Neutrophil (primary cell): ENCODE data around the gene TMEM116.
"Not testable (repeated sequence)": the region's sequence is repeated elsewhere in the genome, so short reads cannot be mapped to it uniquely, and the experiment has no call there.

ENCODE experiments used
- H3K27ac ChIP-seq: fragments of 200-600 bp; sonication (generic); 2 replicates; pipeline ENCODE4 v1.5.1; 2016; ENCODE audit warnings: mild to moderate bottlenecking, moderate library complexity
- H3K27me3 ChIP-seq: fragments of 200-600 bp; sonication (generic); 2 replicates; pipeline ENCODE4 v1.6.0; 2016; ENCODE audit warnings: mild to moderate bottlenecking
- H3K36me3 ChIP-seq: fragments of 200-600 bp; sonication (generic); 2 replicates; pipeline ENCODE4 v1.5.1; 2017
- H3K4me1 ChIP-seq, 2 experiments: fragments of 200-600 bp in 1 of 2; sonication (generic) in 1 of 2; 1 replicate in 1 of 2; 2 replicates in 1 of 2; pipeline versions ENCODE4 v1.5.1 to v1.6.1; 2013 to 2016; ENCODE audit warnings: low read depth in 1 of 2, low read length in 1 of 2, mild to moderate bottlenecking in 1 of 2, moderate library complexity in 1 of 2; ENCODE audit not compliant: control insufficient read depth in 1 of 2, insufficient read depth in 1 of 2
- H3K4me3 ChIP-seq, 2 experiments: fragments of 200-600 bp in 1 of 2; sonication (generic) in 1 of 2; 1 replicate in 1 of 2; 2 replicates in 1 of 2; pipeline ENCODE4 v1.5.1; 2013 to 2016; ENCODE audit warnings: low read depth in 1 of 2, low read length in 1 of 2, mild to moderate bottlenecking in 1 of 2, moderate library complexity in 1 of 2
- H3K9me3 ChIP-seq: fragments of 200-600 bp; sonication (generic); 2 replicates; pipeline ENCODE4 v1.5.1; 2016
- TF ChIP-seq, protein P1 (sequence below): fragments of 200-600 bp; sonication (generic); IDR thresholded peaks from 2 replicates; pipeline ENCODE4 v1.5.1; 2016; ENCODE audit warnings: antibody characterized with exemption

Gene TMEM116

DNA sequence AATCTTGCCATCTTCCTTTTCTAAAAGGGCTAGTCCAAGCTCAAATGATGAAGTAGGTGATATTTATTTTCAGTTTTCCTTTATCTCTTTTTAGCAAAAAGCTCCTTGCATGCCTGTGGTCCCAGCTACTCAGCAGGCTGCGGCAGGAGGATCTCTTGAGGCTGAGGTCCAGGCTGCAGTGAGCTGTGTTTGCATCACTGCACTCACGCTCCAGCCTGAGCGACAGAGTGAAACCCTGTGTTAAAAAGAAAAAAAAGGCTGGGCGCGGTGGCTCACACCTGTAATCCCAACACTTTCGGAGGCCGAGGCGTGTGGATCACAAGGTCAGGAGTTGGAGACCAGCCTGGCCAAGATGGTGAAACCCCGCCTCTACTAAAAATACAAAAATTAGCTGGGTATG is 5.0 kb downstream of the TMEM116 start:
- TF ChIP-seq, protein P1, sequence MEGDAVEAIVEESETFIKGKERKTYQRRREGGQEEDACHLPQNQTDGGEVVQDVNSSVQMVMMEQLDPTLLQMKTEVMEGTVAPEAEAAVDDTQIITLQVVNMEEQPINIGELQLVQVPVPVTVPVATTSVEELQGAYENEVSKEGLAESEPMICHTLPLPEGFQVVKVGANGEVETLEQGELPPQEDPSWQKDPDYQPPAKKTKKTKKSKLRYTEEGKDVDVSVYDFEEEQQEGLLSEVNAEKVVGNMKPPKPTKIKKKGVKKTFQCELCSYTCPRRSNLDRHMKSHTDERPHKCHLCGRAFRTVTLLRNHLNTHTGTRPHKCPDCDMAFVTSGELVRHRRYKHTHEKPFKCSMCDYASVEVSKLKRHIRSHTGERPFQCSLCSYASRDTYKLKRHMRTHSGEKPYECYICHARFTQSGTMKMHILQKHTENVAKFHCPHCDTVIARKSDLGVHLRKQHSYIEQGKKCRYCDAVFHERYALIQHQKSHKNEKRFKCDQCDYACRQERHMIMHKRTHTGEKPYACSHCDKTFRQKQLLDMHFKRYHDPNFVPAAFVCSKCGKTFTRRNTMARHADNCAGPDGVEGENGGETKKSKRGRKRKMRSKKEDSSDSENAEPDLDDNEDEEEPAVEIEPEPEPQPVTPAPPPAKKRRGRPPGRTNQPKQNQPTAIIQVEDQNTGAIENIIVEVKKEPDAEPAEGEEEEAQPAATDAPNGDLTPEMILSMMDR, result no peak
- Histone ChIP-seq H3K4me1 (peaks cover 15 to 18% of the 10 kb centered on the region in 2 experiments), H3K36me3 (no peaks in the 10 kb centered on the region), H3K27ac (no peak overlapping the region), H3K27me3 (no peaks in the 10 kb centered on the region), H3K4me3 (no peak overlapping the region), H3K9me3 (no peaks in the 10 kb centered on the region)

DNA sequence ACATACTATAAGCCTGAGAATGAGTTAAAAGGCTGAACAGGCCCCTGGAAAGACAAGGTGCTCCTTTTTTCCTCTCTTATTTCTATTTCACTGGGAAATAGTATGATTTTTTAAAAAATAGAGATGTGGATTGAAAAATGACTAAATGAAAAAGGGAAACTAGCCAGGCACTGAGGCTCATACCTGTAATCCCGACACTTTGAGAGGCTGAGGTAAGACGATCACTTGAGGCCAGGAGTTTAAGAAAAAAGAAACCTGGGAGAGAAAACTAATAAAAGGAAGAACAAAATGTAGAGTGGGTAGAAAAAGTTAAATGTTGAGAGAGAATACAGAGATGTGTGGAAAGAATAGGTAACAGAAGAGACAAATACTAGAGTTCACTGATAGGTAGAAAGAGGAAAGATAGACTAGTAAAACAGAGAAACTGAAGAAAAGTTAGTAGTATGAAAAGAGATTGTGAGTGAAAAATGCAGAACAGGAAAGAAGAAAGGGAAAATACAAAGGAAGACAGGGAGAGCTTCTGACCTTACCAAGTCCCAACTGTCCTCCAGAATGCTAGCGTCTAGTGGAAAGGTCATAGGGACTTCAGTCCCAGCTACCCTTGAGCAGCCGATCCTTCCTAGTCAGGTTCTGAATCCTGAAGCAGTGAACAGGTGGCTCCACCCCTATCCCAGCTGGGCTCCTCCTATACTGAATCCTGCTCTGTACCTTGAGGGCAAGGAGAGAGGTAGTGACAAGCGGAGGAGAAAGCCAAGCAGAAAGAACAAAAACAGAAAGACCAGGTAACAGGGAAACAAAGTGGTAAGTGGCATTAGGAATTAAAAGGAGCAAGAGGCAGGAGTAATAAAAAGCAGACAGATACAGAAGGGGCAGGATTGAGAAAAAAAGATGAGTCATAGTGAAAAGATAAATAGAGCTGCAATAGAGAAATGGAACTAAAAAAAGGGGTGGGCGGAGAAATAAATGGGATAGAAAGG is 7.3 kb downstream of the TMEM116 start:
- H3K27me3 ChIP-seq, result no peaks in the 10 kb centered on the region
- H3K4me3 ChIP-seq, result no peak overlapping the region
- peaks cover 10 to 12% of the 10 kb centered on the region in 2 experiments for H3K4me1 ChIP-seq
- H3K27ac ChIP-seq, result no peak overlapping the region
- no peaks in the 10 kb centered on the region for H3K36me3 ChIP-seq
- TF ChIP-seq, protein P1, result no peak
- H3K9me3 ChIP-seq, result no peaks in the 10 kb centered on the region

DNA sequence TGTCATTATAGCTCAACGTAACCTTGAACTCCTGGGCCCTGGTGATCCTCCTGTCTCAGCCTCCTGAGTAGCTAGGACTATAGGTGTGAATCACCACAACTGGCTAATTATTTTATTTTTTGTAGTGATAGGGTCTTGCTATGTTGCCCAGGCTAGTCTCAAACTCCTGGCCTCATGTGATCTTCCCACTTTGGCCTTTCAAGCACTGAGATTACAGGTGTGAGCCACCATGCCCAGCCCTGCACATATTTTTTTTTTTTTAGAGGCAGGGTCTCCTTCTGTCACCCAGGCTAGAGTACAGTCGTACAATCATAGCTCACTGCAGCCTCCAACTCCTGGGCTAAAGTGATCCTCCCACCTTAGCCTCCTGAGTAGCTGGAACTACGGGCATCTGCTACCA is 8.9 kb downstream of the TMEM116 start:
- Histone ChIP-seq H3K9me3 (no peaks in the 10 kb centered on the region), H3K36me3 (no peaks in the 10 kb centered on the region), H3K4me1 (peaks cover 10 to 12% of the 10 kb centered on the region in 2 experiments), H3K27me3 (no peaks in the 10 kb centered on the region), H3K4me3 (no peak overlapping the region), H3K27ac (no peak overlapping the region)
- TF ChIP-seq, protein P1, result no peak

DNA sequence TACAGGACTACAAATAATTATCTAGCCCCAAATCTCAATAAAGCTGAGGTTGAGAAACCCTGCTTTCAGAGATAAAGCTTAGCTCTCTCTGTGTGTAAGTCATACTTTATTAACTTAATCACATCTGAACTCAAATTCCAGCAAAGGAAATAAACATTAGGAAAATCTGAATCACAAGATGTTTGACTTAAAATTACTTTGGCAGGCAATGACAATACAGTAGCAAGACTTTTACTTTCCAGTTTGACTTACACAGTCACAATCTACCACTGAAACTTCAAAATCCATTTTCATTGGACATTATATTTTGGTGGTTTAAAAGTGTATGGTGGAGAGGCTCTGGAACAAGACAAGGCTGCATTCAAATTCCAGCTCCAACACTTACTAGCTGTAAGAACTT is 11.4 kb downstream of the TMEM116 start:
- Histone ChIP-seq H3K27ac (peak overlapping the region; percentile 37), H3K27me3 (no peaks in the 10 kb centered on the region), H3K36me3 (no peaks in the 10 kb centered on the region), H3K4me3 (no peak overlapping the region), H3K9me3 (no peaks in the 10 kb centered on the region), H3K4me1 (peaks cover 10 to 12% of the 10 kb centered on the region in 2 experiments)
- TF ChIP-seq, protein P1, result no peak

DNA sequence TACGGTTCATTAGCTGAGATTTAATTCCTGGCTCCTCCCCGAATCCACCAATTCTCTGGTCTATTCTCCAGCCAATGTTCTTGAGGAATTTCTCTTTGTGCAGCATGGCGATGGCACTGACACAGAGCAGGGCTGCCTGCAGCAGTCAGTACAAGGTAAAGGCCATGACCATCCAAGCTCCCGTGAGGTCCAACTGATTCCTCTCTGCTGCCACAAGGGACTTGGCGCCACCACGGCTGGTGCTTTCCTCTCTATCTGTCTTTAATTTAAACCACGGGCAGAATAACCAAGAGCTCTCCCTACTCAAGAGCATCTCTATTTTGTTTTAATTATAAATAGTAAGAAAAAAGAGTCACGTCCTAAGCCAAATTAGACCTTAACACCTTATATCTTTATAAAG is 12.1 kb downstream of the TMEM116 start:
- Histone ChIP-seq H3K9me3 (no peaks in the 10 kb centered on the region), H3K27me3 (no peaks in the 10 kb centered on the region), H3K4me1 (peaks cover 10 to 12% of the 10 kb centered on the region in 2 experiments), H3K27ac (no peak overlapping the region), H3K4me3 (no peak overlapping the region), H3K36me3 (no peaks in the 10 kb centered on the region)
- TF ChIP-seq, protein P1, result no peak

DNA sequence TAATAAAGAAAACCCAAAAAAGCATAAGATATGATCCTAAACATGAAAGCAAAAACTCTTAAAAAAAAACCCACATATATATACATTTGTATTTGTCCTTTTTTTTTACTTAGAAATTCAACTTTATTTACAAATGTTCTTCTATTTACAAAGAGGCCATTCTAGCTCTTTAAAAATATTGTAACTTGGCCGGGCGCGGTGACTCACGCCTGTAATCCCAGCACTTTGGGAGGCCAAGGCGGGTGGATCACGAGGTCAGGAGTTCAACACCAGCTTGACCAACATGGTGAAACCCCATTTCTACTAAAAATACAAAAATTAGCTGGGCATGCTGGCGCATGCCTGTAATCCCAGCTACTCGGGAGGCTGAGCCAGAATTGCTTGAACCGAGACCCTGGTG is 13.8 kb downstream of the TMEM116 start:
- H3K4me3 ChIP-seq, H3K27me3 ChIP-seq, H3K36me3 ChIP-seq, H3K27ac ChIP-seq, H3K9me3 ChIP-seq: not testable (repeated sequence)
- peaks cover 10 to 12% of the 10 kb centered on the region in 2 experiments for H3K4me1 ChIP-seq
